Measurements from ENCODE around the gene TPM1. TPM values are rescaled to one million over a fixed set of nuclear protein-coding genes. Genes with fewer than 3 reads are reported as not detected.

TPM1 gene
- total RNA-seq, 2 experiments from 2014 or later = 10.8 to 11.4 TPM

DNA sequence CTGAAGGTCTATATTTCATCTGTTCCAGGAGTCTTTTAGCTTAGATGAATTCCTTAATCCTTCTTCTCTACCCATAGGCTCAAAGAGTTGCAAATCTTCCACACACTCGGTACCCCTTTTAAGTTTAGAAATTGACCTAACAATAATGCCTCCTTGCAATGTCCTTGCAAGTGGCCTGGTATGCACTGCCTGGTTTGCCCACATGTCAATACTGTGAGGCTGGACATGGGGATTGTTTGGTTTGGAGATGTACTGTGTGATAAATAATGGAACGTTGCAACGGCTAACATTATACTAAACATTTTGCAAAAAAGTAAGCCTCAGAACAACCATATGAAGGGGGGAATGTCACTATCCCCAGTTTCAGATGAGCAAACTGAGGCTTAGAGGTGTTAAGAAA lies 22.4 kb upstream of the TPM1 start:
- H3K27ac Mint-ChIP-seq = no peak overlapping the region
- CTCF ChIA-PET = no interaction called here

DNA sequence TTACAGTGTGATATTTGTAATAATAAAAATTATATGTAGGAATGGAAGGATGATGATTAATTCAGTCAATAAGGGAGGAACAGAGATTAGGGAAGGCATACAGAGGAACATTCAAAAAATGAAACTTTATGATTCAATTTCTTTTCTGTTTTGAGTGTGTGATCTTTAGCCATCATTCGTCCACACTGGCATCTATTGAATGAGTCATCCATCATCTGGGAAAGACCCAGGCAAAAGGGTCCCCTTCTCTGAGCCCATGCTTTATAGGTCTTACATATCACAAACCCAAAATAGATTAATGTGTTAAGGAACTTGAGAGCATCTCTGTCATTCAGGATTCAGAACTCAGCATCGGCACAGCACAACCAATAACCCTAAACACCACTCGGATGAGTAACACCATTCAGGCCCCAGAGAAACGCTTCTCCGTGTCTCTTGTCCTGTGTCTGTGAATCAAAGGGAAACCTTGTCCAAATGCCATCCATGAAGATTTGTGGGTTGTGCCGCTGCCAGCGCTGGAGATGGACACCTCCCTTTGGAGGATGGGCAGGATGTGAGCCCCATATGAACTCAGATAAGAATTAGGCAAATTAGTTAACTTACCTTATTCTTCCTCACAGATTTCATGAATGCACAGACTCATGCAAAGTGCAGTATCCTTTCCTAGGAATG lies 21.7 kb upstream of the TPM1 start:
- ChIA-PET CTCF (no interaction called here), POLR2A (no interaction called here)
- Mint-ChIP-seq H3K27ac (no peak overlapping the region), H3K4me3 (no peak overlapping the region), H3K27me3 (no peaks in the 10 kb centered on the region), H3K36me3 (no peaks in the 10 kb centered on the region), H3K4me1 (ENCODE audit: low read depth) (no peaks in the 10 kb centered on the region), H3K9me3 (no peaks in the 10 kb centered on the region)
- no peak for DNase-seq
- intact Hi-C loops (cut with micrococcal nuclease) = no loop called here

More for the DNA sequence above, 22.4 kb upstream of the TPM1 start:
- H3K27me3 Mint-ChIP-seq = no peaks in the 10 kb centered on the region
- H3K9me3 Mint-ChIP-seq = no peaks in the 10 kb centered on the region
- no peak overlapping the region for H3K4me3 Mint-ChIP-seq
- DNase-seq = no peak
- peaks cover 4% of the 10 kb centered on the region for H3K4me1 Mint-ChIP-seq (ENCODE audit: low read depth)
- POLR2A ChIA-PET = no interaction called here
- intact Hi-C loops (cut with micrococcal nuclease) = no loop called here
- no peaks in the 10 kb centered on the region for H3K36me3 Mint-ChIP-seq

- intact Hi-C loops (cut with micrococcal nuclease) = no loop called here
- H3K36me3 Mint-ChIP-seq = no peaks in the 10 kb centered on the region
- H3K9me3 Mint-ChIP-seq = no peaks in the 10 kb centered on the region
- ChIA-PET POLR2A (no interaction called here), CTCF (interaction anchor here (0.5 kb wide), 1 partner anchor 176 kb away, joined by 4 read pairs; no protein-coding TSS in a partner anchor)
- DNase-seq = no peak
- H3K27me3 Mint-ChIP-seq = no peaks in the 10 kb centered on the region
- no peak overlapping the region for H3K27ac Mint-ChIP-seq
- no peaks in the 10 kb centered on the region for H3K4me1 Mint-ChIP-seq (ENCODE audit: low read depth)
- no peak overlapping the region for H3K4me3 Mint-ChIP-seq
Observed at GRCh38 chr15:63022181-63022580, 20.4 kb upstream of the TPM1 start.

DNA sequence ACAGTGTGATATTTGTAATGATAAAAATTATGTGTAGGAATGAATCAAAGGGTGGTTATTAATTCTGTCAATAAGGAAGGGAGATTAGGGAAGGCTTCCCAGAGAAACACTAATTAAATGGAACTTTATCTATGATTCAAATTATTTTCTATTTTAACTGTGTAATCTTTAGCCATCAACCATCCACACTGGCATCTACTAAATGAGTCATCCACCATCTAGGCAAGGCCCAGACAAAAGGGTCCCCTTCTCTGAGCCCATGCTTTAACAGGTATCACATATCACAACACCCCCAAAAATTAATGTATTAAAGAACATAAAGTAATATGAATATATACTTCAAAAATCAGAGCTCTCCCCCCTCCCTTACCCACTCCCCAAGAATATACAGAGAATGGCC lies 19.9 kb upstream of the TPM1 start:
- H3K27ac Mint-ChIP-seq = no peak overlapping the region
- H3K4me1 Mint-ChIP-seq (ENCODE audit: low read depth) = no peaks in the 10 kb centered on the region
- intact Hi-C loops (cut with micrococcal nuclease) = no loop called here
- DNase-seq = no peak
- H3K9me3 Mint-ChIP-seq = no peaks in the 10 kb centered on the region
- no peak overlapping the region for H3K4me3 Mint-ChIP-seq
- POLR2A ChIA-PET = no interaction called here
- H3K36me3 Mint-ChIP-seq = no peaks in the 10 kb centered on the region
- CTCF ChIA-PET = no interaction called here
- H3K27me3 Mint-ChIP-seq = no peaks in the 10 kb centered on the region

DNA sequence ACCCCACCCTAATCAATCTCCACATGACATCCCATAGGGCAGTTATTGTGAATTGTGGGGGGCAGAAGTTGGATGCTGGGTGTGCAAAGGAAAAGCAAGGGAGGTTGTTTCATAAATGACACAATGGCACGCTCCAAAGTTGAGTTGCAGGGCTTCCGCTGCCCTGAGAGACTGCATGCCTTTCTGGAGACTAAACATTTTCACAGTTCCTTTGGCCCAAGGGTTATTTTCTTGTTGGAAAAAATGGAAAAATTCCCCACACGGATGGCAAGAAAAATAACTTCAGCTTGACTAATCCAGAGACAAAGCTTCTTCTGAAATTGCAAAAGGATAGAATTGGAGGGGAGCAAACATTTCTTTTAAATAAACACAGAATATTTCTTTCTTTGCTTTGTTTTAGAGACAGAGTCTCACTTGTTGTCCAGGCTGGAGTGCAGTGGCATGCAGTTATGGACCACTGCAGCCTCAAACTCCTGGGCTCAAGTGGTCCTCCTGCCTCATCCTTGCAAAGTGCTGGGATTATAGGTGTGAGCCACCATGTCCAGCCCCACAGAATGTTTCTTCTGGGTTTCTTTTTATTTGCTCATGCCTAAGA lies 19.1 kb upstream of the TPM1 start:
- ChIA-PET POLR2A (no interaction called here), CTCF (no interaction called here)
- Mint-ChIP-seq H3K4me1 (ENCODE audit: low read depth) (no peaks in the 10 kb centered on the region), H3K27me3 (peaks cover under 1% of the 10 kb centered on the region), H3K36me3 (no peaks in the 10 kb centered on the region), H3K4me3 (no peak overlapping the region), H3K27ac (no peak overlapping the region), H3K9me3 (no peaks in the 10 kb centered on the region)
- DNase-seq = no peak
- intact Hi-C loops (cut with micrococcal nuclease) = no loop called here

- intact Hi-C loops (cut with micrococcal nuclease) = no loop called here
- Mint-ChIP-seq H3K4me3 (no peak overlapping the region), H3K27me3 (peaks cover 7% of the 10 kb centered on the region), H3K9me3 (no peaks in the 10 kb centered on the region), H3K4me1 (ENCODE audit: low read depth) (no peaks in the 10 kb centered on the region), H3K36me3 (no peaks in the 10 kb centered on the region), H3K27ac (no peak overlapping the region)
- ChIA-PET POLR2A (no interaction called here), CTCF (no interaction called here)
- DNase-seq = no peak
Observed at GRCh38 chr15:63025460-63025859, 17.1 kb upstream of the TPM1 start.

GRCh38 chr15:63027646-63028045 lies 14.9 kb upstream of the TPM1 start:
- no peak overlapping the region for H3K4me3 Mint-ChIP-seq

GRCh38 chr15:63028442-63029110 lies 14.0 kb upstream of the TPM1 start:
- Mint-ChIP-seq H3K27me3 (peaks cover 15% of the 10 kb centered on the region), H3K4me1 (ENCODE audit: low read depth) (no peaks in the 10 kb centered on the region), H3K9me3 (no peaks in the 10 kb centered on the region), H3K27ac (no peak overlapping the region), H3K4me3 (no peak overlapping the region), H3K36me3 (no peaks in the 10 kb centered on the region)
- POLR2A ChIA-PET = no interaction called here
- no peak for DNase-seq
- CTCF ChIA-PET = interaction anchor here (0.6 kb wide), 1 partner anchor 68 kb away, joined by 3 read pairs; no protein-coding TSS in a partner anchor
- intact Hi-C loops (cut with micrococcal nuclease) = no loop called here

More at GRCh38 chr15:63027646-63028045, 14.9 kb upstream of the TPM1 start:
- H3K36me3 Mint-ChIP-seq = no peaks in the 10 kb centered on the region
- no peak for DNase-seq
- POLR2A ChIA-PET = no interaction called here
- no peak overlapping the region for H3K27ac Mint-ChIP-seq
- no peaks in the 10 kb centered on the region for H3K9me3 Mint-ChIP-seq
- CTCF ChIA-PET = interaction anchor here (0.8 to 1.0 kb wide), 2 partner anchors 179 to 406 kb away, joined by 3 read pairs; no protein-coding TSS in a partner anchor
- no peaks in the 10 kb centered on the region for H3K4me1 Mint-ChIP-seq (ENCODE audit: low read depth)
- H3K27me3 Mint-ChIP-seq = peaks cover 15% of the 10 kb centered on the region
- intact Hi-C loops (cut with micrococcal nuclease) = no loop called here

GRCh38 chr15:63029676-63030075 lies 12.9 kb upstream of the TPM1 start:
- H3K27ac Mint-ChIP-seq = no peak overlapping the region
- H3K36me3 Mint-ChIP-seq = no peaks in the 10 kb centered on the region
- ChIA-PET POLR2A (interaction anchor here (0.6 kb wide), 1 partner anchor 10 kb away, joined by 4 read pairs; no protein-coding TSS in a partner anchor), CTCF (interaction anchor here (0.6 to 3.2 kb wide), 2 partner anchors 18 to 67 kb away, joined by 3 to 14 read pairs; no protein-coding TSS in a partner anchor)
- H3K9me3 Mint-ChIP-seq = no peaks in the 10 kb centered on the region
- no peak for DNase-seq
- no peak overlapping the region for H3K4me3 Mint-ChIP-seq
- H3K4me1 Mint-ChIP-seq (ENCODE audit: low read depth) = no peaks in the 10 kb centered on the region
- intact Hi-C loops (cut with micrococcal nuclease) = no loop called here
- peaks cover 15% of the 10 kb centered on the region for H3K27me3 Mint-ChIP-seq

GRCh38 chr15:63030101-63030551 lies 12.4 kb upstream of the TPM1 start:
- Mint-ChIP-seq H3K4me1 (ENCODE audit: low read depth) (no peaks in the 10 kb centered on the region), H3K27me3 (peaks cover 15% of the 10 kb centered on the region), H3K27ac (no peak overlapping the region), H3K36me3 (no peaks in the 10 kb centered on the region), H3K9me3 (no peaks in the 10 kb centered on the region), H3K4me3 (no peak overlapping the region)
- no peak for DNase-seq
- POLR2A ChIA-PET = interaction anchor here (0.6 to 0.7 kb wide), 2 partner anchors 11 to 17 kb away, joined by 3 to 4 read pairs; no protein-coding TSS in a partner anchor
- CTCF ChIA-PET = interaction anchor here (3.2 kb wide), 1 partner anchor 18 kb away, joined by 14 read pairs; no protein-coding TSS in a partner anchor
- intact Hi-C loops (cut with micrococcal nuclease) = no loop called here

GRCh38 chr15:63034578-63034977 lies 8.0 kb upstream of the TPM1 start:
- POLR2A ChIA-PET = no interaction called here
- Mint-ChIP-seq H3K9me3 (no peaks in the 10 kb centered on the region), H3K27ac (no peak overlapping the region), H3K4me1 (ENCODE audit: low read depth) (no peaks in the 10 kb centered on the region), H3K4me3 (no peak overlapping the region), H3K27me3 (peaks cover 15% of the 10 kb centered on the region), H3K36me3 (no peaks in the 10 kb centered on the region)
- intact Hi-C loops (cut with micrococcal nuclease) = no loop called here
- CTCF ChIA-PET = interaction anchor here (1.6 kb wide), 1 partner anchor 13 kb away, joined by 6 read pairs; no protein-coding TSS in a partner anchor
- DNase-seq = no peak

DNA sequence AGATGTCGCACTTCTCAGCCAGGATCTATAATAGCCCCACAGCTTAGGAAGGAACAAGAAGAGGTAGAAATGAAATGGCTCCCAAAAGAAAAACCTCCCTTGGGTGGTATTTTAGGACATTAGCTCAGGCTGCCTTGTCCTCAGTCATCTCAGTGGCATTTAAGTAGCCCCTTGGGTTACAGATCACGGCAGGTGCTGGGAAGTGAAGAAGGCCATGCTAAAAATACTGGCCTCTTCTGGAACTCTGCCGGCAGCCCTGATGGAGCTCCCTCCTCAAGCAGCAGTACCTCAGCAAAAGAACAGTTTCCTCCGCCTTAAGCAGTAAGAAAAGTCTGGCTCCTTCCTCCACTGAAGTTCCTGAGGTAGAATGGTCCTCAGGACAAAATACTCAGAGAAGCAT lies 7.3 kb upstream of the TPM1 start:
- no peak for DNase-seq
- CTCF ChIA-PET = interaction anchor here (1.6 kb wide), 1 partner anchor 12 kb away, joined by 6 read pairs; no protein-coding TSS in a partner anchor
- intact Hi-C loops (cut with micrococcal nuclease) = no loop called here
- no peak overlapping the region for H3K27ac Mint-ChIP-seq
- POLR2A ChIA-PET = no interaction called here
- H3K36me3 Mint-ChIP-seq = no peaks in the 10 kb centered on the region
- H3K27me3 Mint-ChIP-seq = peaks cover 15% of the 10 kb centered on the region
- no peaks in the 10 kb centered on the region for H3K4me1 Mint-ChIP-seq (ENCODE audit: low read depth)
- H3K4me3 Mint-ChIP-seq = no peak overlapping the region
- H3K9me3 Mint-ChIP-seq = no peaks in the 10 kb centered on the region

Measured in activated CD4-positive, alpha-beta memory T cell treated with anti-CD3 and anti-CD28 coated beads for 36 hours (primary cell).